HG03521 (cell line): Measurements from ENCODE around the gene EED.

Experiments used
- ATAC-seq: cut with Tn5 transposase; IDR thresholded peaks from one replicate; pipeline ENCODE4 v1.9.1; 2021; ENCODE audit warnings: mild to moderate bottlenecking, moderate library complexity; ENCODE audit not compliant: unreplicated experiment

EED gene

DNA sequence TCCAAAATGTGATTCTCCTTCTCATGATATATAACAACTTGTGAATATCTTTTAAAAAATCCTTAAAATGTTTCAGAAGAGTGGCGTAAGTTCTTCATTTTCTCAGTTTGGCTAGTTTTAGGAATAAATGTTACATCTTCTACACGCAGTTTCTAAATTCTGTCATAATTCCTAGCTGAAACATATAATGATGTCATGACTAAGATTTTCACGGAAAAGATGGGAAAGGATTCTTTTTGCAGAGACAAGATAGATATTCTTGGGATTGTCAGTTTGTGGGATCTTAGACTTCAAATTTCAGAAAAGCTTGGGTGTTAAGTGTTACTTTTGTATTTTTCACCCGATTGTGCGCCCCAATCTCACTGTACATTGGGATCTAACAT is 1.7 kb downstream of the EED start:
- no peak for ATAC-seq

DNA sequence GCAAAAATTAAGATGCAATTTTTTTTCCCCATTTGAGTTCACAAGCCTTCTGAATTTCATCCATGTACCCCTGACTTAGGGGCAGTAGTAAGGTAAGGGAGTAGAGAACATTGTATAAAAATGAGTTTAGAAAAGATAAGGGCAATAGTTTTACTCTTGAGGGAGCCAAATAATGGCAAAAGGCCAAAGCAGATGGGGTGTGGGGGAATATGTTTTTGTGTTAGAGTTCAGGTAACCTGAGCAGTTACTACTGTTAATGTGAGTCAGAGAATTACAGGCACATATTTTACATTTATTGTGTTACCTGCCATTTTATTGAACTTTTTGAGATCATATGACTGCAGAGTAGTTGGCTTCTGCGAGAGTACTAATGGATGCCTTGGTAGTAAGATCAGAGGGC is 3.1 kb downstream of the EED start:
- no peak for ATAC-seq

DNA sequence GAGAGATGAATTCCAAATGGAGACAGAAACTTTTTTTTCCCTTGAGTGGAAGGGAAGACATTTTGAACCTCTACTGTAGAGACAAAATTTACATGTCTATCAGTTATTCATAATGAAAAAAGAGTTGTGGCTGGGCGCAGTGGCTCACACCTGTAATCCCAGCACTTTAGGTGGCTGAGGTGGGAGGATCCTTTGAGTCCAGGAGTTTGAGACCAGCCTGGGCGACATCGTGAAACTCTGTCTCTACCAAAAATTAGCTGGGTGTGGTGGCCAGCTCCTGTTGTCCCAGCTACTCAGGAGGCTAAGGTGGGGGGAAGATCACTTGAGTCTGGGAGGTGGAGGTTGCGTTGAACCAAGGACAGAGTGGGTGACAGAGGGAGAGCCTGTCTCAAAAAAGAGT is 4.1 kb downstream of the EED start:
- ATAC-seq: no peak

DNA sequence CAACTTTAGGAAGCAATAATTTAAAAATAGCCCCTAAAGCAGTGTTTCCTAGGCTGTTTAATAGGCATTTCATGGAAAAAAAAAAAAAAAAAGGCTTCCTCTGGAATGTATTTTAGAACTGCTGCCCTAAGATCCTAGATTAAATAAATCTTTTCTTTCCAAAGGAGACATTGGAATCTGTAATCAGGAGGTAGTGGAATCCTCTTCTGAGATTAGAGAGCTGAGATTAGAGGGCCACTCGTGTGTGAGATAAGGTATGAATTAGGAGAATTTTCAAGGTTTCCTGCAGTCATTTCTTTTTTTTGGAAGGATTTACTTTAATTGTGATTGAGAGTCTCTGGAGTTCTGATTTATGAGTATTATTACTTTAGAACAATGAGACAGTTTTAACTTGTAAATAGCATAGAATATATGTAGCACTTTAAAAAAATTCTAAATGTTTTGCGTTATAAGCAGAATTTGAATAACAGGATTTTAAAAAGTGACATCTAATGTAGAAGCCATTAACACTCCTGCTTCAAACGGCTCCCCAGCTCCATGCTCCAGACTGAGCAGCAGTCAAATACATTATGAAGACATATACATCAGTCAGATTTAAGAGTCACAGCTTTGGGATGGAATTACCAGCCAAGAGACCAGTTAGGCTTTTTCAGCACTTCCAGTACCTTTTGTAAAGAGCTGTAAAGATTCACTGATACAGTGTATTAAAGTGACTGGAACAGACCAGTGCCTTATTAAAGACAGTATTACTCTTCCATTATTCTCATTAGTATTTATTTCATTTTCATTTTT is 5.0 kb downstream of the EED start:
- ATAC-seq: no peak

DNA sequence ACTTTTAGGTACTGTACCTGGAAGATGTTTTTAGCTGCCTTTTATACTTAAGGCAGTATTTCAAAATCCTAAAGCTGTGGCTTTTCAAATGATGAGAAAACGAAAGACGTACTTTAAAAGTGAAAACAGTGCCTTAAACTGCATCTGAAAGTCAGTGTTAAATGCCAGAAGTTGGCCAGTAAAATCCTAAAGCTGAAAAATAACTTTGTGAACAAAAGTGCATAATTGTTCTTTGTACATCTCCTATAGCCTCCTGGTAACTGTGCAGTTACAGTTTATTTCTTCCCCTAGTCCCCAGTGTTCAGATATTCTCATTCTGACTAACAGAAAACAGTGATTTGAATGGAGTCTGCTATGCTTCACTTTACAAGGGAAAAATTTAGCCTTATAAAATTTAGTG is 6.8 kb downstream of the EED start:
- no peak for ATAC-seq

DNA sequence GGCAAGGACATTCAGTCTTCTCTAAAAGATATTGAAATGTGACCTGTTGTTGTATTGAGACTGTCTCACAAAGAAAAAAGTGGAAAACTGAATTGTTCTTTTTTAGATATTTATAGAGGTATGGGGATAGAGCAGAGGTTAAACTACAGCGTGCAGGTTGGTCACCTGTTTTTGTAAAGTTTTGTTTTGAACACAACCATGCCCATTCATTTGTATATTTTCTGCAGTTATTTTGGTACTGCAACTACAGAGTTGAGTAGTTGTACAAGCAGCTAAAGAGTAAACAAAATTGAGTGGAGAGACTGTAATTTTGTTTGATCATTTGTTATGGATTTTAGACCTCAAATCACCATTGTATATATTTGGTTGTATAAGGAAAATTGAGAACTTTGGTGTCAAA is 11.3 kb downstream of the EED start:
- ATAC-seq: peak; percentile 88

DNA sequence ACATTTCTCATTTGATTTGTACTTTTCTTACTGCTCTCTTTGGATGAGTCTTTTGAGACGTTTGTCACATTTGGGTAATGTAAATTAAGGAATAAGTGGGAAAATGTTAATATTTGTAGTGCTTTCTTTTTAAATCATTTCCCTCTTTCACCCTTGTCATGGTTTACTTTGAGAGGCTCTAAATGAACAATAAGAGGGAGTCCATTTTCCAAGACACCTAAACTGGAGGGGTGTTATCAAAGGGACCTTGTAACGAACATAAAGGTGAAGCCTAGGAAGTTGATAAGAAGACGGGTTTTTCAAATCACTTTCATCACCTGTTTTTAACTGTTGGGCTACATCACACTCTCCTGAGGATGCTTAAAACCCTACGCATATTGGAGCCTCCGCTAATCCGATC is 12.1 kb downstream of the EED start:
- ATAC-seq: no peak

DNA sequence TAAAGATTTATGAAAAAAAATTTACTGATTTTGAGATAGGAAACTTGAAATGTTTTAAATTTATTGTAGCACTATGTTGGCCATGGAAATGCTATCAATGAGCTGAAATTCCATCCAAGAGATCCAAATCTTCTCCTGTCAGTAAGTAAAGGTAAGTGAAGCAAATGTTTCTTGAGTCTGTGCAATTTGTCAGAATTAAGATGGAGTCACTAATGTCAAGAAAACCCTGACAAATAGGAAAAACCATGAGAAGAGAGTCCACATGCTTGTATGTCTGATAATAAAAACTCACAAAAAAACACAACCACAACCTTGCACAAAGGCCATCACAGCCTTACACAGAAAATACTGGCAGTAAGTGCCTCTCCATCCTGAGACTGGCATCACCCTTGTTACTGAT is 12.9 kb downstream of the EED start:
- ATAC-seq: no peak

DNA sequence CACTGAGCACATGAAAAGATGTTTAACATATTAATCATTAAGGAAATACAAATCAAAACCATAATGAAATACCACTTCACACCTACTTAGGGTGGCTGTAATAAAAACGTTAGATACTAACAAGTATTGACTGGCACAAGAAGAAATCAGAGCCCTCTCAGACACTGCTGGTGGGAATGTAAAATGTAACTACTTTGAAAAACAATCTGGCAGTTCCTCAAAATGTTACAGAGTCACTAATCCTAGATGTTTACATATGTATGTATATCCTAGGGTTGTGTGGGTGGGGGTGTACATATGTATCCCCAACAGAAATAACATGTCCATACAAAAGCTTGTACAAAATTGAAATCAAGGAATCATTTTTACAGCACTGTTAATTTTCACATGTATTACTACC is 15.2 kb downstream of the EED start:
- ATAC-seq: no peak

DNA sequence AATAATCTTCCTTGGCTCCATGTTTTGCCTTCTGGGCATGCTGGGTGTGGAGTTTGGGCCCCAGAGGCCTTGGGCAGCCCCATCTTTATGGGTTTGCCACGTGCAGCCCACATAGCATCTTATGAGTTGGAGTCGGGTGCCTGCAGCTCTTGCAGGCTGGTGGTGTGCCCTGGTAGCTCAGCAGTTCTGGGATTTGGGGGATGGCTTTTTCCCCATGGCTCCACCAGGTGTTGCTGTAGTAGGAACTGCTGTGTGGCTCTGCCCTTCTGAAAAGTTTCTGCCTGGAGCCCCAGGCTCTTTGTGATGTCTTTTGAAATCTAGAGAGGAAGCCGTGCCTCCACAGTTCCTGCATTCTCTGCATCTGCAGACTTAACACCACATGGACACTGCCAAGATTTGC is 16.8 kb downstream of the EED start:
- no peak for ATAC-seq

DNA sequence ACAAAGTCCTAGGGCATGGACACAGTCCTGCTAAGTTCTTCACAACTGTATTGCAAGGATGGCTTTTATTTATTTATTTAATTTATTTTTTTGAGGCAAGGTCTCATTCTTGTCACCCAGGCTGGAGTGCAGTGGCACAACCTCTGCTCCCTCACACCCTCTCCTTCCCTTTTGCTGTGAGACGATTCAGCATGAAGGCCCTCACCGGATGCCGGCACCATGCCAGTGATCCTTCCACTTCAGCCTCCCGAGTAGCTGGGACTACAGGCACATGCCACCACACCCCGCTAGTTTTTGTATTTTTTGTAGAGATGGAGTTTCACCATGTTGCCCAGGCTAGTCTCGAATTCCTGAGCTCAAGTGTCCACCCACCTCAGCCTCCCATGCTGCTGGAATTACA is 17.8 kb downstream of the EED start:
- ATAC-seq: no peak

DNA sequence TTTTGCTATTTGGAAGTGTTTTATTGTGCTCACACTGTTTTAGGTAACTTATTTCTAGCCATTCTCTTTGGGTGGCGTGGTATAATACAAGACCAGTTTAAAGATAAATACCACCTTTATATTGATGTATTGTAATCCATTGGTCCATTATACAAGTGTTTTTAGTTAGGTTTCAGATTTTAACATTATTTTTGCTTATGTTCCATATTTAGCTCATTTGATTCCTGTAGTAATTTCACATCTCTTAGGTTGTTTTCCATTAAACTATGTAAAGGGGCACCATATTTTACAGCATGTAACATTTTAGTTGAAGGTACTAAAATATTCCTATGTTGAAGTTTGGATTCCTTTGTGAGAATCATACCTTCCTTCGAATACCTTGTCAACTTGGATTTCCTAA is 20.1 kb downstream of the EED start:
- no peak for ATAC-seq

DNA sequence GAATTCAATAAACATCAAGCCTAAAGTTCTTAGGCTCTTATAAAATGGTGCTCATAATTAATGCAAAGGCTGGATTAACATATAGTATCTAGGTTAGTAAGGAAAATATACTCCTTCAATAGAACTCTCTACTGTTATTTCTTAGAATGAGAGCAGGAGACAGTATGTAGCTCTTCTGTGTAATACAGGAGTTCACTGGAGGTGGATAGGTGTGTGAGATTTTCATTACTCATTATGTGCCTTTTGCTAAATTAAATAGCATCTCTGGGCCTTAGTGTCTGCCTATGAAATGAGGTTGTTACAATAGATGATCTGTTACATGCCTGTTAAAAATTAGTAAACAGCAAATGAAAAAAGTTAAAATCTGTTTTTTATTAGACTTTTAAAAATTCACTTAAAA is 20.6 kb downstream of the EED start:
- no peak for ATAC-seq

DNA sequence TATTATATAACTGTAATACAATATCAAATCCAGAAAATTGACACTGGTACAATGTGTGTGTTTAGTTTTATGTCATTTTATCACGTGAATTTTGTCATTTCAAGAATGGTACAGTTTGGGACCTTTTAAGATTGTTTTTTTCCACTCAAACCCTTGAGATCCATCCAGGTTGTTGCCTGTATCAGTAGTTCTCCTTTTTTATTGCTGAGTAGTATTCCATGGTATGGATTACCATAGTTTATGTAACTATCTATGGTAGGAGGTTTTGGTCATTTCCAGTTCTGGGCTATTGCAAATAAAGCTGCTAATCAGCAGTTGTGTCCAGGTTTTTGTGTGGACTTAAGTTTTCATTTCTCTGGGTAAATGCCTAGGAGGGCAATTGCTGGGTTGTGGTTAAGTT is 25.1 kb downstream of the EED start:
- no peak for ATAC-seq

DNA sequence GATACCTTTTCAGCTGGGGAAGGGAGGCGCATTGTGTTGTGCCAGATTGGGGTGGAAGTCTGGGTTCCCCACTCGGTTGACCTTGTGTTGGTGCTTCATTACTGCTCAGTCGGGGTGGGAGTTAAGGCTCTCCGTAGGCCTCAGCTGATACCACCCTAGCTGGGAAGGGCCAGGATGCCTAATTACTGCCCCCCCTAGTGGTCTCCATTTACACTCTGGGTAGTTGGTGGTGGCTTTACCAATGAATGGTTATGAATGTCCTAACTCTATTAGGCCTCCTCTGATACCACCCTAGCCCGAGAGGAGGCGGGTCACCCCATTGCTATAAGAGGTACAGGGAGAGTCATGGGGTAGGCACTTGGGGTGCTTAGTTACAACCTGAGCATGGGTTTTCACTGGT is 29.9 kb downstream of the EED start:
- ATAC-seq: no peak

DNA sequence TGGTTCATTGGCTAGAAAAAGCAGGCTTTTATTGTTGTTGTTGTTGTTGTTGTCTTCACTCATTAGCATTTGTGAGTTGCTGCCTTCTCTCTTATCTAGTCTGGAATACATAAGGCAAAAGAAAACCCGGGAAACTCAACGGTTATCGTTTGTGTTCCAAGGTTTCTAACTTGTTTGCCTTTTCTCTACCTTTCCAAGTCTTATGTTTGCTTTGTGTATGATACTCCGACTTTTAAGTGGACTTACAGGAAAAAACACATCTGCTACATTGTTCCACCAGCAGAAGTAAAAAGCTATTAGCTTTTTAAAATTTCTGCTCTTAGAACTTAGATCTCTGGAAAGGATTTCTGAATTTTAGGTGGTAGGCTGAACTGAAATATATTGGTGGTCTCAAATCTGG is 30.4 kb downstream of the EED start:
- ATAC-seq: no peak

DNA sequence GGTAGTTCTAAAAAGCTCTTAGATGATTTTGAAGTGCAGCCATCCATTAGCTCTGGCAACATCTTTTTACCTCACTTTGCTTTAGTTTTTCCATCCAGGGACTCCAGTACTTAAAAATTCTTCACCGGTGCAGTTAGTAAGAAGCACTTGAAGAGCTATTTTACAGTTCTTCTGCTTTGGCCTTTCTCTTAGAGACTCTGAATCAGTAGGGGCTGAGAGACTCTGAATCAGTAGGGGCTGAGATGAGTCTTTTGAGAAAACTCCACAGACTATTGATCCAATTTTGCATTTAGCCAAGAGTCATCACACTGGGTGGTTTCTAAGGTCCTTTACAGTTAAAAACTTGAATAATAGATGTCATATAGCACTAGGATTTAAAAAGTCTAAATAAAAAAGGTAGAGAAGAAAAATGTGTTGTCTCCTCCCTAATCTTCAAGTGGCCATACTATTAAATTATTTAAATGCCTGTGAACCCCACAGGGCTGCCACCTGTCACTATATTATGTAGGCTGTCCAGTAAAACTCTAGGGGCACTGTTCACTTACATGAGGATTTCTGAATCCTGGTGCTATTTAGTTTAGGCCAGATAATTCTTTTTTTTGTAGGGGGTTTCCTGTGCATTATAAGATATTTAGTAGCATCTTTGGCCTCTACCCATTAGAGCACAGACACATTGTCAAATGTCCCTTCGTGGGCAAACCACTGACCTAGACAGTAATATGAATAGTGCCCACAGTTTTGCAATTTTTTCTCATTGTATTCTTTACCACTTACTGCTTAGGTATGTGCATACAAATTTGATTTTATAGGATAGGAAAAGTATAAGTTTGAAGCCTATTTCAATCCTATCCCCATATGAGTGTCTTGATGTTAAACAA is 31.2 kb downstream of the EED start:
- ATAC-seq: no peak

DNA sequence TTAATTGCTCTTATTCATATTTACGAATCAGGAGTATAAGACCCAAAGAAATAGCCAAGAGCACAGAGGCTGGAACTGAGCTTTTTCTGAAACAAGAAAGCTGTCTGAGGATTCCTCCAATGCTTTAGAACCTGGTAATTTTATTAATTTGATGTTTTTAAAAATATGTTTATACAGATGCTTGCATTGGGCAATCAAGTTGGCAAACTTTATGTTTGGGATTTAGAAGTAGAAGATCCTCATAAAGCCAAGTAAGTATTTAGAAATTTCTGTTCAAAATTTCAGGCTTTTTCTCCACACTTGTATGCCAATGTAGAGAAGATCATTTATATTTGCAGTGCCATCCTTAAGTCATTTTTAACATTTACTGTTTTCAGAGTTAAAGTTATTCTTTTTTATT is 33.2 kb downstream of the EED start:
- no peak for ATAC-seq

DNA sequence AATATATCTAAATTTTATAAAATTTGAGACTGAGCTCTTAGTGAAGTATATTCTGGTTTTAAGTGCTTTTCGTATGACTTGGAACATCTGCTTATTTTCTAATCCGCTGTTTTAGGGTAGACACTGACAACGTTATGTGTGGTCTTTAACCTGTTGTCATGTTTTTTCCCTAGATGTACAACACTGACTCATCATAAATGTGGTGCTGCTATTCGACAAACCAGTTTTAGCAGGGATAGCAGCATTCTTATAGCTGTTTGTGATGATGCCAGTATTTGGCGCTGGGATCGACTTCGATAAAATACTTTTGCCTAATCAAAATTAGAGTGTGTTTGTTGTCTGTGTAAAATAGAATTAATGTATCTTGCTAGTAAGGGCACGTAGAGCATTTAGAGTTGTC is 33.7 kb downstream of the EED start:
- ATAC-seq: no peak

DNA sequence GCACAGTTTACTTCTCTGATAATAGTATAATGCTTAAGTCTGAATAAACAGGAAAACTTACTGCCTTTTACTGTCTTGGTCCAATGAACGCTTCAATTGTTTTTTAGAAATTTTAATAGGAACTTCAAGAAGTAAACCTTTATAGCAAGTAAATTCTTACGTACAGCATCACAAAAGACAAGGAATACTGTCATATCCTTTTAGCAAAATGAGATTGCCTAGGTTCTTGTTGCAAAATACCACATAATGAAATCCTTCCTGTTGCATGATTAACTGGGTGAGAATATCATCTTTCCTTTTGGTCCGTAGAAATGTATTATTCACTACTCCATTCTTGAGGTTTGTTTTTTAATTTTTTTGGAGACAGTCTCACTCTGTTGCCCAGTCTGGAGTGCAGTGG is 35.2 kb downstream of the EED start:
- ATAC-seq: no peak

DNA sequence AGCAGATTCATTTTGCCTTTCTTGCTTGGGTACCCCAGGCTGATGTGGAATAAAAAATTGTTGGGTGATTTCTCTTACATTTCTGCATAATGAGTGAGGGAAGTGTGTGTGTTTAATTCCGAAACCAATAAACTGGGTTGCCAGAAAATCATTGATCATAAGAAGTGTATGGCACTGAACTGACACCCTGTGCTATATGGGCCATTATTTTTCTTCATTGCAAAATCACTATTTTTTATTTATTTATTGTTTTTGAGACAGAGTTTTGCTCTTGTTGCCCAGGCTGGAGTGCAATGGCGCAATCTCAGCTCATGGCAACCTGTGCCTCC is 42.9 kb downstream of the EED start:
- ATAC-seq: no peak

DNA sequence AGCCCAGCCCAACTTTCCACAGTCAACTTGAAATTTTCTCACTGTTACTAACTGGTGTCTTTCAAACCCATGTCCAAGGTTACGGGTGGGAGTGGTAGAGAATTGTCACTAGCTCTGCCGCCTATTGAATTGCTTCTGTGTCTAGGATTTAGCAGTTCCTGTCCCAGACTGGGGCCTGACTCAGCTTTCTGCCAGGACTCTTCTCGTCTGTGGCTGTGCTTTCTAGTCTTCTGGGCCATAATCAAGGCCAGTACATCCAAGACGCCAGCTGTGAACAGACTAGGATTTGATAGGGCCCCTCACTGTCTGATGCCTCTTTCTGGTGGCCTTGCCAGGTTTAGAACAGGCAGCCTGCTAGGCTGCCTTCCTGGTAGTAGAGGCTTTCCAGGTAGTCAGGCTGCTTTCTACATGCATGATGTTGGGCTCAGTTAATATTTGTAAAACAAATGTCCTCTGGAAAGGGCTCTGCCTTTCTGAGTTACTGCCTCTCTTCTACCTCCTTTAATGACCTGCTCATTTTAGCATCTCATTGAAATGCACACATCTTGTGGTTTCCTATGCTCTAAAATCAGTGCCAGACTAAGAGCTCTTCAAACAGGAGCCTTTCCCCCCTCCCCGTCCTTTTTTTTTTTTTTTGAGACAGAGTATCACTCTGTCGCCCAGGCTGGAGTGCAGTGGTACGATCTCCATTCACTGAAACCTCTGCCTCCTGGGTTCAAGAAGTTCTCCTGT is 44.4 kb downstream of the EED start:
- ATAC-seq: no peak
